Activated naive CD8-positive, alpha-beta T cell (primary cell): Measurements from ENCODE around the gene STON1.
A peak's percentile ranks its signal among the peaks of the same experiment; 100 is the strongest.
"Not testable (repeated sequence)": the region's sequence is repeated elsewhere in the genome, so short reads cannot be mapped to it uniquely, and the experiment has no call there.

Experiments used
- H3K27ac Mint-ChIP-seq: one replicate; pipeline ENCODE4 v1.8.0; 2021; ENCODE audit warnings: mixed read lengths
- H3K27me3 Mint-ChIP-seq: one replicate; pipeline ENCODE4 v1.8.0; 2021; ENCODE audit warnings: mixed read lengths
- H3K36me3 Mint-ChIP-seq: one replicate; pipeline ENCODE4 v1.8.0; 2021; ENCODE audit warnings: mixed read lengths
- H3K4me1 Mint-ChIP-seq: one replicate; pipeline ENCODE4 v1.8.0; 2021; ENCODE audit warnings: low read depth, mixed read lengths
- H3K4me3 Mint-ChIP-seq: one replicate; pipeline ENCODE4 v1.8.0; 2021; ENCODE audit warnings: mild to moderate bottlenecking, mixed read lengths
- H3K9me3 Mint-ChIP-seq: one replicate; pipeline ENCODE4 v1.8.0; 2021; ENCODE audit warnings: low read depth, mixed read lengths

Gene STON1

DNA sequence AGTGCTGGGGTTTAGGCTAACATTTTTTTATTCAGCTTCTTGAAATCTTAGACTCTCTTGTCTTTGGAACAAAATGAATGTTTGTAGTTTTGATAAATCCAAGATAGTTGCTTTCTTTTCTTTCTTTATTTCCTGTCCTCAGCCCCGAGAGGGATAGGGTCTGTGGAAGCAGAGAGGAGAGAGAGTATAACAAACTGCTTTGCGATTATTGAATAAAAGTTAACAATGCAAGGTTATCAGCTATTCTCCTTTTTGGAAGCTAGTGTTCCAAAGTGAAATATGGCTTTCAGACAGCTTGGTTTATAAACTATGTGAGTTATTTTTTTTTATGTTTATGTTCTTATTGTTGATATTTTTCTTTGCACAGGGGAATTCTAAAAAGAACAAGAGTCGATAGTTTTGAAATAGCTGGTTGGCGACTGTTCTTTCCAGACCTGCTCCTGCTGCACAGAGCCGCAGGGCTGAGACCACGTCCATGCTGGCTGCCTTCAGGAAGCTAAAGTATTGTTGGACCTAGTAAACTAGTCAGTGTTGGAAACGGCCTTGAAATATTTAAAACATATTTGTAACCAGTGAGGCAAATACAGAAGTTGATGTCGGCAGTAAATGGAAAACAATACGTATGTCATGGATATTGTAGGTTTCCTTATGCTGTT, 15.5 kb upstream of the STON1 start:
- Mint-ChIP-seq H3K36me3 (peaks cover 24% of the 10 kb centered on the region), H3K4me3 (no peak overlapping the region), H3K9me3 (no peaks in the 10 kb centered on the region), H3K27ac (no peak overlapping the region), H3K4me1 (peaks cover 6% of the 10 kb centered on the region), H3K27me3 (no peaks in the 10 kb centered on the region)

GRCh38 chr2:48515513-48515985, 14.4 kb upstream of the STON1 start:
- no peak overlapping the region for H3K27ac Mint-ChIP-seq

DNA sequence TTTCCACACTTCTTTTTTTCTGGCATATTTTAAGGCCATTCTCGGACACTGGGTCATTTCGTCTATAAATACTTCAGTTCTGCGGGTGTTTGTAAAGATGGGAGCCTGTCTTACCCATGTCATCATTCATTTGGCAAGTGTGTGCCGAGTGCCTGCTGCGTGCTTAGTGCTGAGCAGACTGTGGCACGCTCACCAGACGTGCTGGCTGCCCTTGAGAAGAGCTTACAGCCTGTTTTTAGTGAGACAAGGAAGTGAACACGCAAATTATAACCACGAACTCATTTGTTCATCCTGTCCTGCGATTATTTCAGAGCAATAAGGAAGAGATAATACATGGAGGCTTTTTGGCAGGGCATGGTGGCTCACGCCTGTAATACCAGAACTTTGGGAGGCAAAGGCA, 10.4 kb upstream of the STON1 start:
- Mint-ChIP-seq H3K4me3 (no peak overlapping the region), H3K9me3 (no peaks in the 10 kb centered on the region), H3K4me1 (peaks cover 1% of the 10 kb centered on the region), H3K27me3 (no peaks in the 10 kb centered on the region), H3K36me3 (peaks cover 18% of the 10 kb centered on the region), H3K27ac (peak overlapping the region; percentile 22)

More at GRCh38 chr2:48515513-48515985, 14.4 kb upstream of the STON1 start:
- Mint-ChIP-seq H3K36me3 (peaks cover 24% of the 10 kb centered on the region), H3K4me3 (no peak overlapping the region), H3K4me1 (no peaks in the 10 kb centered on the region), H3K9me3 (no peaks in the 10 kb centered on the region), H3K27me3 (no peaks in the 10 kb centered on the region)

GRCh38 chr2:48524756-48525155, 5.2 kb upstream of the STON1 start:
- H3K4me3 Mint-ChIP-seq, H3K4me1 Mint-ChIP-seq, H3K27me3 Mint-ChIP-seq, H3K27ac Mint-ChIP-seq, H3K9me3 Mint-ChIP-seq: not testable (repeated sequence)
- H3K36me3 Mint-ChIP-seq = peaks cover 19% of the 10 kb centered on the region

GRCh38 chr2:48525269-48525943, 4.5 kb upstream of the STON1 start:
- H3K27me3 Mint-ChIP-seq = no peaks in the 10 kb centered on the region
- no peaks in the 10 kb centered on the region for H3K9me3 Mint-ChIP-seq
- no peak overlapping the region for H3K27ac Mint-ChIP-seq
- H3K4me1 Mint-ChIP-seq = peaks cover 10% of the 10 kb centered on the region
- no peak overlapping the region for H3K4me3 Mint-ChIP-seq
- H3K36me3 Mint-ChIP-seq = peaks cover 19% of the 10 kb centered on the region

DNA sequence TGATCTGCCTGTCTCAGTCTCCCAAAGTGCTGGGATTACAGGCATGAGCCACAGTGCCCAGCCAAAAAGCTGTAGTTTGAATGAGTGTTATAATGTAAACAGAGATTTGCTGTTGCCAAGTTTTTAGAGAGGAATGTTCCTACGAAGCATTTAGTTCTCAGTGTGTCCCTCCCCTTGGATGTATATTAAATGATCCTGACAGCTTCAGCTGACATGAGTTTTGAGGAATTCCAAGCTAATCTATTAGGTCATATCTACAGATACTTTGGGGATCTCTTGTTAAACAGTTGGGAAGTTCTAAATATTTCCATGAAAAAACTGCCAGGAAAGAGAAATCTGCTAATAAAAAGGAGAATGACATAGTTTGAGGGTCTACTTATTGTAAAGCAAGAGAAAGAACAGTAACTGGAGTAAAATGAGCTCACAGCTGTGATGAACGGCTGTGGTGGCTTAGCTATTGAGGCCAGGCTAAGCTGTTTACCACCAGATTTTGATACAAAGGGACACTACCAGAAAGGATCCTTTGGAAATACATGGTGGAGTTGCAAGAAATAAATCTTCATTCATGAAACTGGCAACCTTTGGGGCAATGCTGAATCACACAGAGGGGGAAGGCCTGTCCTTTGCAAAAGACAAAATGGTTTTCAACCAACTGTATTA, 2.6 kb upstream of the STON1 start:
- Mint-ChIP-seq H3K4me3 (no peak overlapping the region), H3K27ac (no peak overlapping the region), H3K4me1 (peaks cover 20% of the 10 kb centered on the region), H3K36me3 (peaks cover 11% of the 10 kb centered on the region), H3K9me3 (no peaks in the 10 kb centered on the region), H3K27me3 (no peaks in the 10 kb centered on the region)

DNA sequence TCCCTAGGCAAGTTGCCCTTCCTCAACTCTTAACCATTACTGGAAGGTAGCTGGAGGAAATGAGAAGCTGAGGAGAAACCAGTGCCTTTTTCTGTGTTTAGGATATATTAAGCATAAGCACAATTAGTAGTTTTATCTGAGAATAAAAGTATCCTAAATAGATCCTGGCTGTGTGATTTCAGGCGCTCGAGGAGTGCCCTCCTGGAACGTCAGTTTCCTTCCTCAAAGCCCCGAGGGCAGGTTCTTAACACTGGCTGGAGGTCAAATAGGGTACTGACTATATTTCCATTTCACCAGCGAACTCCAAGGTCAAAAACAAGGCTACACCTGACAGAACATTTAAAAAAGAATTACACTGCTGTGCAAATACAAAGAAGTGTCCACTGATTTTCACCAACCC, 1.5 kb upstream of the STON1 start:
- Mint-ChIP-seq H3K4me3 (peak overlapping the region; percentile 61), H3K4me1 (peaks cover 20% of the 10 kb centered on the region), H3K36me3 (peaks cover 11% of the 10 kb centered on the region), H3K27me3 (no peaks in the 10 kb centered on the region), H3K27ac (no peak overlapping the region), H3K9me3 (no peaks in the 10 kb centered on the region)

GRCh38 chr2:48529194-48529593, 760 bp upstream of the STON1 start:
- no peak overlapping the region for H3K27ac Mint-ChIP-seq
- H3K27me3 Mint-ChIP-seq = no peaks in the 10 kb centered on the region
- H3K9me3 Mint-ChIP-seq = no peaks in the 10 kb centered on the region
- peaks cover 20% of the 10 kb centered on the region for H3K4me1 Mint-ChIP-seq
- peak overlapping the region; percentile 61 for H3K4me3 Mint-ChIP-seq
- H3K36me3 Mint-ChIP-seq = peaks cover 11% of the 10 kb centered on the region

DNA sequence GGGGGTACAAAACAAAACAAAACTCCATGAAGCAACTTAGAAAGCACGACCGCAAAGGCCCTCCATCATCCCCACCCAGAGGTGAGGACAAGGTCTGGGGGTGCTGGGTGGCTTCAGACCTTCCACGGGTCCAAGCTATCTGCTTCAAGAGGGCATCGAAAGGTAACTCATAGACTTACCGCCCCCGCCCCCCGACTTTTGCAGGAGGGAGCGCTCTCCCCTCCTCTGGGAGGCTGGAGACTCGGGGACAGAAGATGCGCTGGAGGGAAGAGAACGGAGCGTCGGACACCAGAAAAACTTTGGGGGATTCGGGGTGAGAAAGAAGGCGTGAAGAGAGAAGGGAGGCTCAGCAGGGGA, 300 bp upstream of the STON1 start:
- Mint-ChIP-seq H3K27ac (no peak overlapping the region), H3K4me3 (peak overlapping the region; percentile 83), H3K27me3 (no peaks in the 10 kb centered on the region), H3K36me3 (peaks cover 11% of the 10 kb centered on the region), H3K4me1 (peaks cover 20% of the 10 kb centered on the region), H3K9me3 (no peaks in the 10 kb centered on the region)

GRCh38 chr2:48531141-48531648, 1.2 kb downstream of the STON1 start:
- peak overlapping the region; percentile 83 for H3K4me3 Mint-ChIP-seq
- H3K4me1 Mint-ChIP-seq = peaks cover 20% of the 10 kb centered on the region
- no peaks in the 10 kb centered on the region for H3K9me3 Mint-ChIP-seq
- H3K27ac Mint-ChIP-seq = no peak overlapping the region
- no peaks in the 10 kb centered on the region for H3K27me3 Mint-ChIP-seq
- peaks cover 2% of the 10 kb centered on the region for H3K36me3 Mint-ChIP-seq

DNA sequence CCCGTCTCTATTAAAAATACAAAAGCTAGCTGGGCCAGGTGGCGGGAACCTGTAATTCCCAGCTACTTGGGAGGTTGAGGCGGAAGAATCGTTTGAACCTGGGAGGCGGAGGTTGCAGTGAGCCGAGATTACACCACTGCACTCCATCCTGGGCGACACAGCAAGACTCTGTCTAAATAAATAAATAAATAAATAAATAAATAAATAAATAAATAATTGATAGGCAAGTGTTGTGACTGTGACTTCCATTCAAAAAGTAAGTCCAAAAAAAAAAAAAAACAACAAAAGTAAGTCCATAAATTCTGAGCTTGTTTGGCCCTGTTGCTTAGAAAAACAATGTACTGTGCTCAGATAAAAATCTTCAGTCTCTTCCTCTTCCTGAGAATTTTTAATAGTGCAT, 2.2 kb downstream of the STON1 start:
- no peak overlapping the region for H3K4me3 Mint-ChIP-seq
- peaks cover 20% of the 10 kb centered on the region for H3K4me1 Mint-ChIP-seq
- no peaks in the 10 kb centered on the region for H3K27me3 Mint-ChIP-seq
- H3K36me3 Mint-ChIP-seq = no peaks in the 10 kb centered on the region
- H3K27ac Mint-ChIP-seq = peak overlapping the region; percentile 10
- H3K9me3 Mint-ChIP-seq = no peaks in the 10 kb centered on the region

DNA sequence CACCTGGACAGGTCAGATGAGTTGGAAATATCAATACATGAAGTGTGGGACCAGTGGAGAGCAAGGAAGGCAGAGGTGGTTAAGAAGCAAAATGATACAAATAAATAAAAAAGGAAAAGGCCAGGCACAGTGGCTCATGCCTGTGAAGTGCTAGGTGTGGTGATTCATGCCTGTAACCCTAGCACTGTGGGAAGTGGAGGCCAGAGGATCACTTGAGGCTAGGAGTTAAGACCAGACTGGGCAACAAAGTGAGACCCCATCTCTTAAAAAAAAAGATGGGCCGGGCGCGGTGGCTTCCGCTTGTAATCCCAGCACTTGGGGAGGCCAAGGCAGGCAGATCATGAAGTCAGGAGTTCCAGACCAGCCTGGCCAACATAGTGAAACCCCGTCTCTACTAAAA, 2.9 kb downstream of the STON1 start:
- H3K27ac Mint-ChIP-seq = no peak overlapping the region
- no peak overlapping the region for H3K4me3 Mint-ChIP-seq
- H3K27me3 Mint-ChIP-seq = no peaks in the 10 kb centered on the region
- peaks cover 20% of the 10 kb centered on the region for H3K4me1 Mint-ChIP-seq
- H3K9me3 Mint-ChIP-seq = no peaks in the 10 kb centered on the region
- no peaks in the 10 kb centered on the region for H3K36me3 Mint-ChIP-seq

DNA sequence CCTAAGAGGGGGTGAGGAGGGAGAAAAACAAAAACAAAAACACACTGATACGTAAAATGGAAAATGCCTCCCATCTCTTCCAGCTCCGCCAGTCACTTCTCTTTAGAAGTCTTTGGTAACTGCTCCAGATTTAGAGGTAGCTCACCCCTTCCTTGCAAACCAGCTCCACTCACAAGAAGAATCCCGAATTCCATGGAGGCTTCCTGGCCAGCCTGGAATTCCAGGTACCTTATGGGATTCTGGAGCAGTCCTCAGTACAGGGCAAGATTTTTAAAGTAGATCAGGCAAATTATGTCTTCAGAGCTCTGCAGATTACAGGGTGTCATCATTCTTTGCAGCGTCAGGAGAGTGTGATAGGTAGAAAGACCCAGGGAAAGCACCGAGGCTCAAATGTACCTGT, 4.8 kb downstream of the STON1 start:
- no peak overlapping the region for H3K27ac Mint-ChIP-seq
- no peaks in the 10 kb centered on the region for H3K9me3 Mint-ChIP-seq
- H3K27me3 Mint-ChIP-seq = no peaks in the 10 kb centered on the region
- peaks cover 11% of the 10 kb centered on the region for H3K4me1 Mint-ChIP-seq
- no peaks in the 10 kb centered on the region for H3K36me3 Mint-ChIP-seq
- no peak overlapping the region for H3K4me3 Mint-ChIP-seq

- Mint-ChIP-seq H3K9me3 (no peaks in the 10 kb centered on the region), H3K27ac (no peak overlapping the region), H3K27me3 (no peaks in the 10 kb centered on the region), H3K4me1 (no peaks in the 10 kb centered on the region), H3K36me3 (no peaks in the 10 kb centered on the region), H3K4me3 (no peak overlapping the region)
Observed at GRCh38 chr2:48540237-48540935, 10.4 kb downstream of the STON1 start.
